PC-9 (cell line): ENCODE results near the gene LRRC72. TPM values are rescaled to one million over a fixed set of nuclear protein-coding genes. Genes with fewer than 3 reads are reported as not detected.
"Not testable (repeated sequence)": the region's sequence is repeated elsewhere in the genome, so short reads cannot be mapped to it uniquely, and the experiment has no call there.

Experiments used
- BruUV-seq: library from RNA; stranded (reverse); fragments of 400-500 nt; replicated peaks from 2 replicates; lab custom pipeline; 2021; lab: Mats Ljungman, UMichigan
- CTCF ChIA-PET: fragments of 300-600 bp; sonication (Branson Sonifier 250); formaldehyde crosslinking; loops from one replicate; lab custom pipeline; 2022; ENCODE audit warnings: antibody characterized with exemption; lab: Charles Lee
- POLR2A ChIA-PET: fragments of 300-600 bp; sonication (Branson Sonifier 250); formaldehyde crosslinking; loops from one replicate; lab custom pipeline; 2022; ENCODE audit warnings: antibody characterized with exemption; ENCODE audit not compliant: unreplicated experiment; lab: Charles Lee
- DNase-seq, 2 experiments: peaks; one replicate each; pipeline versions ENCODE4 v3.0.0 to v3.0.0-alpha.2; 2015 to 2022; ENCODE audit warnings: mixed read lengths in 1 of 2
- H2AFZ ChIP-seq: fragments of 200-600 bp; sonication (generic); 2 replicates; pipeline ENCODE4 v1.8.1; 2017; ENCODE audit warnings: antibody characterized with exemption
- H3F3A ChIP-seq: fragments of 200-600 bp; sonication (generic); 2 replicates; pipeline ENCODE4 v1.8.1; 2017; ENCODE audit warnings: antibody characterized with exemption, mild to moderate bottlenecking, low read depth; ENCODE audit not compliant: insufficient read depth
- H3K27ac ChIP-seq: fragments of 200-600 bp; sonication (generic); 2 replicates; pipeline ENCODE4 v1.6.1; 2016; ENCODE audit warnings: mixed run types
- H3K27me3 ChIP-seq: fragments of 200-600 bp; sonication (generic); 2 replicates; pipeline ENCODE4 v1.6.1; 2016; ENCODE audit warnings: low read depth, mixed run types; ENCODE audit not compliant: insufficient read depth
- H3K36me3 ChIP-seq: fragments of 200-600 bp; sonication (generic); 2 replicates; pipeline ENCODE4 v1.6.1; 2016; ENCODE audit warnings: low read depth, mixed run types
- H3K4me1 ChIP-seq: fragments of 200-600 bp; sonication (generic); replicated peaks from 2 replicates; pipeline ENCODE4 v1.6.1; 2016; ENCODE audit warnings: mixed run types; ENCODE audit not compliant: insufficient read depth
- H3K4me2 ChIP-seq: fragments of 200-600 bp; sonication (generic); 2 replicates; pipeline ENCODE4 v1.6.1; 2017; ENCODE audit warnings: mixed run types
- H3K4me3 ChIP-seq: fragments of 200-600 bp; sonication (generic); 2 replicates; pipeline ENCODE4 v1.6.1; 2016; ENCODE audit warnings: mixed run types
- H3K79me2 ChIP-seq: fragments of 200-600 bp; sonication (generic); 2 replicates; pipeline ENCODE4 v1.6.1; 2017; ENCODE audit warnings: low read depth, mixed run types
- H3K9me2 ChIP-seq: fragments of 200-600 bp; sonication (generic); 2 replicates; pipeline ENCODE4 v1.8.1; 2017; ENCODE audit warnings: mild to moderate bottlenecking; ENCODE audit not compliant: insufficient read depth
- H3K9me3 ChIP-seq: fragments of 200-600 bp; sonication (generic); 2 replicates; pipeline ENCODE4 v1.8.1; 2016; ENCODE audit warnings: low read depth; ENCODE audit not compliant: insufficient read depth
- H4K20me1 ChIP-seq: fragments of 200-600 bp; sonication (generic); 2 replicates; pipeline ENCODE4 v1.8.1; 2017; ENCODE audit not compliant: insufficient read depth
- EZH2 ChIP-seq: fragments of 200-600 bp; sonication (generic); IDR thresholded peaks from 2 replicates; pipeline ENCODE4 v1.8.0; 2017; ENCODE audit warnings: antibody characterized with exemption, low read depth
- intact Hi-C: fragments of 100-400 bp; cut with micrococcal nuclease; formaldehyde crosslinking; loops from one replicate; pipeline ENCODE4 v1.10.0; 2022; ENCODE audit not compliant: unreplicated experiment
- total RNA-seq: library from RNA; stranded (reverse); gene quantifications from 2 replicates; pipeline ENCODE4 v1.2.3, GENCODE V29; 2021
- TF ChIP-seq, protein P1 (sequence below): fragments of 200-600 bp; sonication (generic); conservative IDR thresholded peaks from 2 replicates; pipeline ENCODE4 v1.6.1; 2017; ENCODE audit warnings: mixed run types, antibody characterized with exemption, mild to moderate bottlenecking, moderate library complexity

The LRRC72 gene
- total RNA-seq, 1 experiment from 2014 or later, result not detected

DNA sequence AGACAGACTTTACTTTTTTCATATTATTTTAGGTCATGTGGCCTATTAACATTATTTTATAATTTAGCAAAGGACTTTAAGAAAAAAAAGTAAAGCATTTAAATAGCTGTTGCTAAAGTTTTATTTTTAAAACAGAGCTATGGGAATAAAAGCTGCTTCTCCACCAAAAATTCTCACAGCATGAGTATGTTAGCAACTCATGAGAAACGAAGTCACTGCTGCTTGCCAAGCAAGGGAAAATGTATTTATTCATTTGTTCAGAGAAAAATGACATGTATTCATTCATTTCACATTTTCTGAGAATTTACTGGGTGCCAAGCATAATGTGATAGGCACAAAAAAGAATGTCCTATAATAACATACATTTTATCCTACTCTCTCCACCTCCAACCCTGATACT is 5.1 kb downstream of the LRRC72 start:
- DNase-seq, result no peak
- intact Hi-C loops, result no loop called here
- ChIA-PET CTCF (no interaction called here), POLR2A (no interaction called here)
- no peak for TF ChIP-seq EZH2
- TF ChIP-seq, protein P1, sequence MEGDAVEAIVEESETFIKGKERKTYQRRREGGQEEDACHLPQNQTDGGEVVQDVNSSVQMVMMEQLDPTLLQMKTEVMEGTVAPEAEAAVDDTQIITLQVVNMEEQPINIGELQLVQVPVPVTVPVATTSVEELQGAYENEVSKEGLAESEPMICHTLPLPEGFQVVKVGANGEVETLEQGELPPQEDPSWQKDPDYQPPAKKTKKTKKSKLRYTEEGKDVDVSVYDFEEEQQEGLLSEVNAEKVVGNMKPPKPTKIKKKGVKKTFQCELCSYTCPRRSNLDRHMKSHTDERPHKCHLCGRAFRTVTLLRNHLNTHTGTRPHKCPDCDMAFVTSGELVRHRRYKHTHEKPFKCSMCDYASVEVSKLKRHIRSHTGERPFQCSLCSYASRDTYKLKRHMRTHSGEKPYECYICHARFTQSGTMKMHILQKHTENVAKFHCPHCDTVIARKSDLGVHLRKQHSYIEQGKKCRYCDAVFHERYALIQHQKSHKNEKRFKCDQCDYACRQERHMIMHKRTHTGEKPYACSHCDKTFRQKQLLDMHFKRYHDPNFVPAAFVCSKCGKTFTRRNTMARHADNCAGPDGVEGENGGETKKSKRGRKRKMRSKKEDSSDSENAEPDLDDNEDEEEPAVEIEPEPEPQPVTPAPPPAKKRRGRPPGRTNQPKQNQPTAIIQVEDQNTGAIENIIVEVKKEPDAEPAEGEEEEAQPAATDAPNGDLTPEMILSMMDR, result no peak
- H3F3A ChIP-seq, result no peaks in the 10 kb centered on the region
- H3K36me3 ChIP-seq, result no peaks in the 10 kb centered on the region
- no peaks in the 10 kb centered on the region; the same call in 1 of the 2 replicates for H3K9me3 ChIP-seq
- H3K4me2 ChIP-seq, result no peak overlapping the region
- no peak overlapping the region for H3K4me3 ChIP-seq
- no TSS peak for BruUV-seq
- H3K79me2 ChIP-seq, result no peaks in the 10 kb centered on the region
- no peak overlapping the region for H2AFZ ChIP-seq
- no peaks in the 10 kb centered on the region for H3K4me1 ChIP-seq
- no peaks in the 10 kb centered on the region for H3K9me2 ChIP-seq
- H4K20me1 ChIP-seq, result no peaks in the 10 kb centered on the region
- H3K27ac ChIP-seq, result no peak overlapping the region
- no peaks in the 10 kb centered on the region for H3K27me3 ChIP-seq

DNA sequence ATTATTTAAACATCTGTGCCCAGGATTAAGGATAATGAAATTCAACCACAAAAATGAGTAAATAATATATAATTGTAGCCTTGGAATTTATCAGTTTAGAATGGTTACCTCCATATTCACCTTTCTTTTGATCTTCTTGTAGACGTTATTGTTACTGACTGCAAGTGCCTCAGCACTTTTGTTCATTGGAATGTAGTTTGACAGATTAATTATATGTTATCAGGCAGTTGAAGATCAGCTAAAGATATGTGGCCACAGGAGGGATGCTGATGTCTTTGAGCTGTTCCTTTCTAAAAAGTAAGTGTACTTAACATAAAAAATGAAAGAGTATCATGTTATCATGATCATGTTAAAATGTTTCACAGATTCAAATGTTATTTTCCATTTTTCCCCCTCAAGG is 5.6 kb downstream of the LRRC72 start:
- H3K27me3 ChIP-seq, result no peaks in the 10 kb centered on the region
- H3K4me1 ChIP-seq, result no peaks in the 10 kb centered on the region
- intact Hi-C loops, result no loop called here
- no peaks in the 10 kb centered on the region for H3K79me2 ChIP-seq
- ChIA-PET POLR2A (no interaction called here), CTCF (no interaction called here)
- no peaks in the 10 kb centered on the region for H3F3A ChIP-seq
- H3K9me2 ChIP-seq, result no peaks in the 10 kb centered on the region
- H3K4me2 ChIP-seq, result no peak overlapping the region
- no TSS peak for BruUV-seq
- TF ChIP-seq, protein P1, result no peak
- no peak overlapping the region for H3K4me3 ChIP-seq
- H2AFZ ChIP-seq, result no peak overlapping the region
- no peaks in the 10 kb centered on the region for H4K20me1 ChIP-seq
- DNase-seq, result no peak
- no peaks in the 10 kb centered on the region; the same call in 1 of the 2 replicates for H3K9me3 ChIP-seq
- no peaks in the 10 kb centered on the region for H3K36me3 ChIP-seq
- H3K27ac ChIP-seq, result no peak overlapping the region

DNA sequence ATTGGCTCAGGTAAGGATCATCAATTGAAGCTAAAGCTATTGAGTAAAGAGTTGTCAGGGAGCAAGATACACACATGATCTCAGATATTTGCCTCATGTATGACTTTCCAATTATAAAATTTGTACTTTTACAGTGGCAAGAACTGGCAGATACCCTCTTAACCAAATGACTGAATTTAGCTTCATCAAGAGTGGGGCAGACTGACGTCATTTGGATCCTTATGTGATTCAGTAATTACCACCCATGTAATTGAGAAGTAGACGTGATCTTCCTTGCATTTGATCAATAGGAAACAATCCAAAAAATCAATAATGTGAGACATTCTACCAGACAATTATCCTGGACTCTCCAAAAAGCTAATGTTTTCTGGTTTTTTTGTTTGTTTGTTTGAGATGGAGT is 8.9 kb downstream of the LRRC72 start:
- Histone ChIP-seq H3K79me2 (no peaks in the 10 kb centered on the region), H3K4me1 (no peaks in the 10 kb centered on the region), H3K9me2 (no peaks in the 10 kb centered on the region), H3K36me3 (no peaks in the 10 kb centered on the region), H3K27ac (no peak overlapping the region), H3K4me2 (no peak overlapping the region), H3K27me3 (no peaks in the 10 kb centered on the region), H2AFZ (no peak overlapping the region), H3F3A (no peaks in the 10 kb centered on the region), H4K20me1 (no peaks in the 10 kb centered on the region), H3K4me3 (no peak overlapping the region), H3K9me3 (no peaks in the 10 kb centered on the region)
- no peak for TF ChIP-seq EZH2
- TF ChIP-seq, protein P1, result no peak
- ChIA-PET CTCF (no interaction called here), POLR2A (no interaction called here)
- intact Hi-C loops, result no loop called here
- no peak for DNase-seq
- BruUV-seq, result no TSS peak

DNA sequence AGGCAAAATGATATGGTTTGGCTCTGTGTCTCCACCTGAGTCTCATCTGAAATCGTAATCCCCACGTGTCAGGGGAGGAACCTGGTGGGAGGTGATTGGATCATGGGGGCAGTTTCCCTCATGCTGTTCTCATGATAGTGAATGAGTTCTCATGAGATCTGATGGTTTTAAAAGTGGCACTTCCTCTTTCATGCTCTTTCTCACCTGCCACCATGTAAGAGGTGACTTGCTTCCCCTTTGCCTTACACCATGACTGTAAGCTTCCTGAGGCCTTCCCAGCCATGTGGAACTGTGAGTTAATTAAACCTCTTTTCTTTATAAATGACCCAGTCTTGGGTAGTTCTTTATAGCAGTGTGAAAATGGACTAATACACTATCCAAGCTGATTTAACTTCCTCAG is 13.9 kb downstream of the LRRC72 start:
- H3K27me3 ChIP-seq, H3K36me3 ChIP-seq, BruUV-seq, CTCF ChIA-PET, H4K20me1 ChIP-seq, H3K4me2 ChIP-seq, H3K4me1 ChIP-seq, H3F3A ChIP-seq, POLR2A ChIA-PET, DNase-seq, H3K79me2 ChIP-seq, H3K9me2 ChIP-seq, H2AFZ ChIP-seq, intact Hi-C loops, H3K9me3 ChIP-seq, H3K4me3 ChIP-seq, H3K27ac ChIP-seq: not testable (repeated sequence)
